GM18508 (cell line): ENCODE results near the gene PSMD12.
"Not testable (repeated sequence)": the region's sequence is repeated elsewhere in the genome, so short reads cannot be mapped to it uniquely, and the experiment has no call there.

Experiments
- ATAC-seq: cut with Tn5 transposase; IDR thresholded peaks from one replicate; pipeline ENCODE4 v1.9.1; 2021; ENCODE audit warnings: moderate number of reproducible peaks; ENCODE audit not compliant: insufficient read depth, unreplicated experiment

Gene PSMD12

DNA sequence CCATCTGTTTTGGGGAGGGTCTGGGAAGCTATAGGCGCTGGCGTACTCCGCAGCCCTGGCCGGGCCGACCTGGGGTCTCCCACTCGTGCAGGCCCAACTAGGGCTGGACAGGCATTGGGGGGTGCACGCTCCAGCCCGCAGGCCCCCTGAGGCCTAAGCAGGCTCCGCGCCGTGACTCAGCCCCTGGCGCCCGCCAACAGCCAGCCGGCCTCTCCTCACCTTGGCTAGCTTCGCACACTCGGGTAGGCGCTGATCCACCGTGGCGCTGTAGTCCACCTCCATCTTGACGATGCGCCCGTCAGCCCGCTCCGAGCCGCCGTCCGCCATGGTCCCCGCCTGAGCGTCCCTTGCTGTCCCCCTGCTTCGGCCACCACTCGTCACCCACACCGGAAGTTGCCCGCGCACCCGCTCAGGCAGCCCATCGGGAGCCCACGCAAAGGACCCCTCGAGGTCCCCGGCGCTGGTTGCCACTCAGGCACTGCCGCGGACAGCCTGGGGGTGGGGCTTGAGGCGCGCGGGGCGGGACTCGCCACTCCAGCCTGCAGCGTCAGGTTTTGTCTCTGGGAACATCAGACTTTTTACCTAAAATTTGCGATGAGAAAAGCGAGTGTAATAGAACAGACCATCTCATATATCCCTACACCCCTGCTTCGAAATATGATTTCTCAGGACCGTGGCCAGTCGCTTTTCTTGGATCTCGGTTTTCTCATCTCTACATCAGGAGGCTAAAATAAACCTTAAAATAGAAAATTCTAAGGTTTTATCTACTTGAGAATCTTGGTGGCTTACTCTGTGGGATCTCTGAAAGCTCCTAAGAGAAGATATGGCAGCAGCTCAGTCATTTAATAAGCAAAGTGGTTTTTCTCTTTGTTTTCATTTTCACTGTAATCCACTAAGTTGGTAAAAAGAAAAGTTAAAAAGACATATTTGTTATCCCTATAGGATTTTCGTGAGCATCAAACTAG, at the start of gene PSMD12:
TSS of gene PSMD12 (minus strand) at position 385 of the 965 bp plus-strand sequence. CDS start at position 327, 58 bp downstream.
- peak; percentile 41 for ATAC-seq

DNA sequence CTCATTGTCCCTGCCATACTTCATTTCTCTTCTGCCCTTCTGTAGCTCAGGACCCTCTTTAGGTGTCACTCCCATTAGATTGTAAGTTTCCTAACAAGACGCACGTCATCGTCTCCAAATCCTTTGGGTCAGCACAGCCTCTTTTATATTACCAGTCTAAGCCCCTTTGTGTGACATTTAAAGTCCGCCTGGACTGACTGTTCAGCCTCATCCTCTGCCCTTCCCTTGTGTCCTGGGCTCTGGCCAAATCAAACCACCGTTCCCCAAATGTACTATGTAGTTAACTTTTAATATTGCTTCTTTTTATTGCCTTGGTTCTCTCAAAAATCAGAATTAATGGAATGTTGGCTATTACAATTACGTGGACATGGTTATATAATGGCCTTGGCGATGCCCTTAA, 48.9 kb upstream of the PSMD12 start:
- ATAC-seq, result no peak

DNA sequence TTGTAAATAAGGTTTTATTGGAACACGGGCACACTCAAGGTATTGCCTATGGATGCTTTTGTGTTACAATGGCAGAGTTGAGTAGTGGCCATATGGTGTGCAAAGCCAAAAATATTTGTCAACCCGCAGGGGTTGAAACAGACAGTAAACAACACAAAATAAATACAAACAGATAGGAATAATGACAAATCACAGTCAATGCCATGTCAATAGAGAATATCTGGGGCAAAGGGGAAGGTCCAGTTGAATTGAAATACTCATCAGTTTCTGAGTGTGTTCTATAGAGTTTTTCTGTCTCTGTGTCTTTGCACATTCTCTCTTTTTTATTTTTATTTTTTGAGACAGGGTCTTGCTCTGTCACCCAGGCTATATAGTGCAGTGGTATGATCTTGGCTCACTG, 48.2 kb upstream of the PSMD12 start:
- no peak for ATAC-seq

DNA sequence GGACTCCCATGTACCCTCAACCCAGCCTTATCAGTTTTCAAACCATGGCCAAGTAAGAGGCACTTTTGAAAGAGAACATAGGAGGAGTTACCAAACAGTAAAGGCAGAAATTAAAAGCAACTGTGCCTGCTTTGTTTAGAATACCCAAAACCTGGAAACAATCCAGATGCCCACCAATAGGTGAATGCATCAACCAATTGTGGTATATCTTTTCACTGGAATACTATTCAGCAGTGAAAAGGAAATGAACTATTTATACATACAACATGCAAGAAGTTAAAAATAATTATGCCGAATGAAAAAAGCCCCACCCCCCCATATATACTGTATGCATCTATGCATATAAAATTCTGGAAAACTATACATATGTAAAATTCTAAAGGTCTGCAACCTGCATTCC, 47.8 kb upstream of the PSMD12 start:
- no peak for ATAC-seq

DNA sequence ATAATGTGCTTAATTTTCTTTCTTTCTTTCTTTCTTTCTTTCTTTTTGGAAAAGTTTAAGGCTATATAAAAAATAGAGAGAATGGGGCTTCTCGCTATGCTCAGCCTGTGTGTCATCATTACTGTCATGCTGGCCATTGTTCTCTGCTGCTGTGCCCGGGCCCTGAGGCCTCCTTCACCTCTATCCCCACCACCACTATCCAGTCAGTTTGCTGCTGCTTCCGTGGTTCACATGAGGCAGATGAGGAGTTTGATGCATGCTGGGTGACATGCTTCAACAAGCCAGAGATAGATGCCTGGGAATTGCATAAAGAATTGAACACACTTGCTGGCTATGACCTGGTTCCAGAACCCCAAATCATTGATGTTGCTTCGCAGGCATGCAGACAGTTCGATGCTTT, 47.0 kb upstream of the PSMD12 start:
- ATAC-seq, result no peak

DNA sequence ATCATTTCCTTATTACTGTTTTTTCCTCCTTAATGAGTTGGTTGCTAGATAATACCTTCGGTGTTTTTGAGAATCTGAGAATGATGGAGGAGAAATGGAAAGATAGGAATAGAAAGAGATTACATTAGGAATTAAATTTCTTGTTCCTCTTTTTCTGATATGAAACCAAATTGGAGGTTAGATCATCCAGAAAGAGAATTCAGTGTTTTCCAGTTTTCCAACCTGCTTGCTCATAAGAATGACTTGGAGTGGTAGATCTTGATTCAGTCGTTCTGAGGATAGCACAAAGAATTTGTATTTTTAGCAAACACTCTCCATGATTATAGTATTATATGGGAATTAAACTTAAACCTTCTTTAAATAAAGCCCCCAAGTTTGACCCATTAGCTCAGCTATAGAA, 46.6 kb upstream of the PSMD12 start:
- no peak for ATAC-seq

DNA sequence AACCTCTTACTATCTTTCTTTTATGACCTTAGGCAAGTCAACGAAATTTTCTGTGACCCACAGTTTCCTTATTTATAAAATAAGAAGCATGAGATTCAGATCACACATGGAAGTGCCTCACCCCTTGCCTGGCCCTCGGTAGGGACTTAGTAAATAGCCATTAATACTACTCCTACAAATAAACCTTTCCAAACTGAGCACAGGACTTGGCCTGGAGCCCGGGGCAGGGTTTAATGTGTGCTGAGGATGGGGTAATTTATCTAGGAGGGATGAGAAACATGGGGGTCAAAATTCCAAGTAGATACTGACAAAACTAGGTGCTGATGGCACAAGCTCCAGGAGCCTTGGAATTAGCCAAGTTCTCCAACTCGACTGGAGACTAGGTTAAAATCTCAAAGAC, 45.7 kb upstream of the PSMD12 start:
- ATAC-seq, result no peak

DNA sequence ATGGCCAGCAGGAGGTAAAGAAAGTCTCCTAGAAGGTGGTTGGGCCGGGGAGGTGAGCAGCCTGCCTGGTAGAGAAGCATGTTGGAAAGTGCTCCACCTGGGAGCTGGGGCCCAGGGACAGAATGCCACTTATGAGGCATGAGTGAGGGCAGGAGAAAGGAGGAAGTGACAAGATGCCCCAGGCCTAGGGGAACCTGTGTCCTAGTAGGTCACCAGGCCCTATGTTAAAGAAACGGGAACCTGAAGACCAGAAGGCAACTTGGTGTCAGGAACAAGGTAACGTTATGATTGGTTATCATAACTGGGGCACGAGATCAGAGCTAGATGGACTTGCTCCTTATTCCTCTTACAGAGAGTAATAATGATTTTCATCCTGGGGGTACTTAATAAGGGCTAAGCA, 45.0 kb upstream of the PSMD12 start:
- ATAC-seq, result no peak

DNA sequence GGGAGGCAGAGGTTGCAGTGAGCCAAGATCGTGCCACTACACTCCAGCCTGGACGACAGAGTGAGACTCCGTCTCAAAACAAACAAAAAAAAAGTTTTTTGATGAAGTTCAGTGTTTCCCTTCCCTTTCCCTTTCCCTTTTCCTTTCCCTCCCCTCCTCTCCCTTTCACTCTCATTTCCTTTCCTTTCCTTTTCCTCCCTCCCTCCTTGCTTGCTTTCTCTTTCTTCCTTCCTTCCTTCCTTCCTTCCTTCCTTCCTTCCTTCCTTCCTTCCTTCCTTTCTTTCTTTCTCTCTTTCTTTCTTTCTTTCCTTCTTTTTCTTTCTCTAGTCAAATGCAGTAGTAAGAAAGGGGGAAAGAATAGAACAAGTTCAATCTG, 42.1 kb upstream of the PSMD12 start:
- not testable (repeated sequence) for ATAC-seq

DNA sequence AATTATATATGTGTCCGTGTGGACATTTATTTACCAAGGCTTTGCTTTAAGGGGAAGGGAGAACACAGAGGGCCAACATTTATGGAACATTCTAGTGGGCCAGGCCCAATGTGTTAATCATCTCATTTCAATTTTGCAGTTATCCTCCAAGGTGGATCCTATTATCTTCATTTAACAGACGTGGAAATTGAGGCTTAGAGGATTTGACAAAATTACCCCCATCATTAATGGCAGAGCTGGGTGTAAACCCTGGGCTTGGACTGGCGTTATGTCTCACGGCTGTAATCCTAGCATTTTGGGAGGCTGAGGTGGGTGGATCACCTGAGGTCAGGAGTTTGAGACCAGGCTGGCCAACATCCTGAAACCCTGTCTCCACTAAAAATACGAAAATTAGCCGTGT, 37.1 kb upstream of the PSMD12 start:
- no peak for ATAC-seq

DNA sequence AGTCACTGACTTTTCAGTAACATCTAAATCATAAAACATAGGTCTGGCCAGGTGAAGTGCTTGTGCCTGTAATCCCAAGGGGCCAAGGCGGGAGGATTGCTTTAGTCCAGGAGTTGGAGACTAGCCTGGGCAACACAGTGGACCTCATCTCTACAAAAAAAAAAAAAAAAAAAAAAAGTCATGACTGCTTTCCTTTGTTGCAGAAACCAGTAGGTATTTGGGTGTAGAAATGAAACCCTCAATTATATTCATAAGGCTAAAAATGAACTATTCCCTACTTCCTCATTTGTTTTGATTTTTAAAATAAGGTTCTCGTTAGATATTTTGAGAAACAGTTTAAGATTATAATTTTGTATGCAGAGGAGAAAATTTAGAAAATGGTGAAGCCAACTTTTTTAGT, 36.7 kb upstream of the PSMD12 start:
- ATAC-seq, result no peak

DNA sequence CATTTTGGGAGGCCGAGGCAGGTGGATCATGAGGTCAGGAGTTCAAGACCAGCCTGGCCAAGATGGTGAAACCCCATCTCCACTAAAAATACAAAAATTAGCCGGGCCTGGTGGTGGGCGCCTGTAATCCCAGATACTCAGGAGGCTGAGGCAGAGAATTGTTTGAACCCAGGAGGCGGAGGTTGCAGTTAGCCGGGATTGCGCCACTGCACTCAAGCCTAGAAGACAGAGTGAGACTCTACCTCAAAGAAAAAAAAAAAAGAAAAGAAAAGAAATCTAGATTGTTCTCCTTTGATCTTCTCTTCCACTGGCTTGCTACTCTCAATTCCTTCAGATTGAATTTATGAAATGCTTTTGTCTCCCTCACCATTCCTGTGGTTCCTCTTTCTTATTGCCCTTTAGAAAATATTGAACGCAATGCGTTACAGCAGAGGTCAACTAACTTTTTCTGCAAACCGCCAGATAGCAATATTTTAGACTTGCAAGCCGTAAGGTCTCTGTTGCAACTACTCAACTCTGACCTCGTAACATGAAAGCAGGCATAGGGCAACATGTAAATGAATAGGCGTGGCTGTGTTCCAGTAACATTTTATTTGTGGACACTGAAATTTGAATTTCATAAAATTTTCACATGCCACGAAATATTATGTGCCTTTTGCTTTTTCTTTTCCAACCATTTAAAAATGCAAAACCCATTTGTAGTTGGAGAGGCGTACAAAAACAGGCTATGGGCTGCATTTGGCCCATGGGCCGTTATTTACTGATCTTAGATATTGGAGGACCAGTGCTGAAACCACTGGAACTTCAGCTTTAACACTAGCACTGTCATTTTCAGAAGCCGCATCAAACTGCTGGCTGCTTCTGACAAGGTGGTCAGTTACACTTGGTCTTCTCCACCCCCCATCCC, 35.5 kb upstream of the PSMD12 start:
- no peak for ATAC-seq

DNA sequence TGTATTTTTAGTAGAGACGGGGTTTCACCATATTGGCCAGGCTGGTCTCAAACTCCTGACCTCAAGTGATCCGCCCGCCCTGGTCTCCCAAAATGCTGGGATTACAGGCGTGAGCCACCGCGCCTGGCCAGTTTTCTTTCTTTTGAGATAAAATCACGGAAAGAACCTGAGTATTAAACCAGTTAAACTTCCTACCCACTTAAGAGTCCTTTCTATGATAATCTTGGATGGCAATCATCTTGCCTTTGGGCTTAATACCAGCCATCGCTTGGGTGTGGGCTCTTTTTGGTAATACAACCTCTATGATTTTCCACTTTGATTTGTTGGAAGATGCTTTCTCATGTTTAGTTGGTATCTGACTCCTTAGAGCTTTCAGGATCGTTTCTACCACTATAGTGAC, 34.7 kb upstream of the PSMD12 start:
- no peak for ATAC-seq

DNA sequence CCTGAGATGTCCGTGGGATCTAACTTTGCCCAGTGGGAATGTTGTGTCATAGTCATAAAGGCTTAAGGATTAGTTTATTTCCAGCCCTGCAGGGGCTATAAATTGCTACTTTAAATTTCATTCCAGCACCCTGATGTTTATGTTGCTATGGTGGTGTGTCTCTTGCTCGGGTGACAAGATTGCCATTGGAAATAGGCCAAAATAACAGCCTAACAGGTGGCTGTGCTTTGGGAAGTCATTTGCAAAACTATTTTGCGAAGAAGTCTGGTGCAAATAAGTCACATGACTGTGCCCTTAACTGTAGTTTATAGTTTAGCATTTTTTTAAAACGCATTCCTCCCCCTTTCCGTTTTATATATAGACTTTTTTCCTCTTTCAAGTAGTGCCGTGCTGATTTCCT, 33.8 kb upstream of the PSMD12 start:
- ATAC-seq, result no peak

DNA sequence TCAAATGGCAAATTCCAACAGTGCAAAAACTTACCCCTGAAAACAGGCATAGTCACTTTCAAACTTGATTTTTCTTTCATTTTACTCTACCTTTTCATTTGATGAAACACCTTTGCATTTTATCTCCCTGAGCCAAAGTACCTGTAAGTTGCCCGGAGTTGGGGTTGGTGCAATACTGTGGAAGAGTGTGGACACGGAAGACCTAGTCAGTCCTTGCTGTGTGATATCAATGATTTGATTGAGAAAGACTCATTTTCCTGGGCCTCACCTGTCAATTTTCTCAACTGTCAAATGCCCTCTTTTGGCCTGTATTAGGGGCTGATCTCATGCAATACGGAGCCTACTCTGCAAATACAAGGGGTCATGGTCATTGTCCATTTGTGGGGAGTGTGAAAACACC, 33.3 kb upstream of the PSMD12 start:
- no peak for ATAC-seq

DNA sequence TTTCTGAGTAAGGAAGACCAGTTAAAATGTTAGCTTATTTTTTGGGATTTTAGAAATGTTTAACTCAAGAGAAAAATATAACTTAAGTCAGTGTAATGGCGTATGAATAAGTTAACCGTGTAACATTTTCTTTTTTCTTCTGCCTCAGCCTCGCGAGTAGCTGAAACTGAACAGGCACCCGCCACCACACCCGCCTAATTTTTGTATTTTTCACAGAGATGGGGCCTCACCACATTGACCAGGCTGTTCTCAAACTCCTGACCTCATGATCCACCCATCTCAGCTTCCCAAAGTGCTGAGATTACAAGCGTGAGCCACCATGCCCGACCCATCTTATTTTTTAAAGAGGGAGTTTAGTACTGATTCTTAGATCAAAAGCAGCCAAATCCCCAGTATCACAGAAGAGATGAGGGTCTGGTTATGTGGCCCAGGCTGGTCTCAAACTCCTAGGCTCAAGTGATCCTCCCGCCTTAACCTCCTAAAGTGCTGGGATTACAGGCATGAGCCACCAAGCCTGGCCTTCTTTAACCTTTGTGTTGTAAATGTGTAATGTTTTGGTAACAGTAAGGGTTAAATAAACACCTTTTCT, 27.5 kb upstream of the PSMD12 start:
- no peak for ATAC-seq

DNA sequence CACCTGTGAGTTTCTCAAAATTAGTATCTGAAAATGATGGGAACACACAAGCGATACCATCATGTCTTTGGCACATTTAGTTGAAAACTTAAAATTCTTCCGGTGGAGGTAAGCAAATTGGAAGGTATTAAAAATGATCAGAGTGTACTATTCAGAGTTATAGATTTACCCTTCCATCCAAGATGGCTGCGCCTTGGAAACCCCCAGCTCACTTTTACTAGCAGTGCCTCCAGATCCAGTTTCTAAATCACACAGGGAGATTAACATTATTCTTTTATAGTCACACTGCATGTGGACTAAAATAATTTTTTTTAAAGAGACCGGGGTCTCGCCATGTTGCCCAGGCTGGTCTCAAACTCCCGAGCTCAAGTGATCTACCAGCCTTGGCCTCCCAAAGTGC, 25.7 kb upstream of the PSMD12 start:
- no peak for ATAC-seq

DNA sequence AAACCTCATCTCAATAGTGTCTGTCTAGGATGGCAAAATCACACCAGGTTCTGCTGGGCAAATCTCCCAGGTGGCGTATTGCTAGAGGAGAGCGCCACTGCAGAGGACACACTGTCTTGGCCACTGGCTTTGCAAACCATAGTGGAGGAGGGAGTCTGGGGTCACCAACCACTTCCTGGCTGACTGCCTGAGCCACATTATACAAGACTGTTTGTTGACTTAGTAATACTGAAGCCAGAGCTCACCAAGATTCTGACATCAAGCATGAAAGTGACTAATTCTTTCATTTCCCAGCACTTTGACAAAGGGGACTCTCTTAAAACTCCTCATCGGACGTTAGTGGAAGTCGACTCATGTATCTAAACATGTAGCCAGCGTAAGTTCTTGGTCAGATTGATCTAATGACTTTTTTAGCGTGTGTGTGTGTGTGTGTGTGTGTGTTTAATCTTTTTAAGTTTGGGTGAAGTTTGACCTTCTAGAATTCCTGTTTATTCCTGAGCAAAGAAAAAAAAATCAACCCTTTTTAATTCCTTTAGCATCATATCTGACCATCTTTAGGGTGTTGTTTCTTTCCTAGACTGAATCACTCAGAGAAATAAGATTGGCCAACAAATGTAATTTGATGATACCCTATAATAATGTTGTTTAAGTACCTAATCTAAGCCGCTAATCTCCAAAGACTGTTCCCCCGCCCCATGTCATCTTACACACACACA, 24.4 kb upstream of the PSMD12 start:
- ATAC-seq, result peak; percentile 92

DNA sequence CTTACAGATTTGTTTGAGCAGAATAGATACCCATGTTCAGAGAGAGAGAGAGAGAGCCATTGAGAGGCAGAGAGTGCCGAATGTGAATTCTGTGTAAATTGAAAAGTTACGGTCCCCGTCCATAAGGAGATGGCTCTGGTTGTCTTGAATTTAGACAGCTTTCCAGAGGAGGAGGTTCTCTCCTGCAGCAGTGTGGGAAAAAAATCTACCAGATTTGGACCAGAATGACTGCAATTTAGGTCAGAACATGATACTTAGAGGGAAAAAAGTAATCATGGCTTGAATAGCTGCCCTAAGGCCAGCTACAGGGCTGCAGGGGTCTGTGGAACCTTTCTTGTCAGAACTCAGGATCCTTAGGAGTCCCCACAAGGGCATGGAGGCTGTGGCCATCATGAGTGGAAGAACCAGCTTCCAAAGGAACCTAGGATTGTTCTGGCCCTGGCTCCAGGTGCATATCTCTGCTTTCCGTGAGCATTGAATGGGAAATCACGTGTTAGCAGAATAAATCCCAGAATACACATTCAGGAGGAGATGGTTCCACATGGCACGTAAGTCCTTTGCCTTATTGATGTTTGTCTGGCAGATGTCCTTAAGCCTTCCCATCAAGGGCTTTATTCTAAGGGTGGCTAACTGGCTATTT, 23.7 kb upstream of the PSMD12 start:
- ATAC-seq, result no peak

DNA sequence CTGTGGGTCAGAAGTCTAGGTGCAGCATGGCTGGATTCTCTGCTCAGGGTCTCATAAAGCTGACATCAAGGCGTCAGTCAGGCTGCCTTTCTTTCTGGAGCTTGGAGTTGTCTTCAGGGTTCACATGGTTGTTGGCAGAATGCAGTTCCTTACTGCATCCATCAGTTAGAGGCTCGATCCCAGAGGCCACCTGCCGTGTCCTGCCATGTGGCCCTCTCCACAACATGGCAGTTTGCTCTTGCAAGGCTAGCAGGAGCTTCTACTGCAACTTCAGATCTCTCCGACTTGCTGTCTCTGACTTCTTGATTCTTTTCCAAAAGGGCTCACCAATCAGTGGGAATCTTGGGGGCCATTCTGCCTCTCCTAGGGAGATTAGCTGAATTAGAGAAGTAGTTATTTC, 22.6 kb upstream of the PSMD12 start:
- ATAC-seq, result no peak
